Mesenchymal stem cell (in vitro differentiated cells and primary cell): Measurements from ENCODE around the gene LIPJ.

Source experiments
- DNase-seq: peaks from one replicate; pipeline ENCODE4 v3.0.0-alpha.2; 2013
- H2AFZ ChIP-seq: one replicate; pipeline ENCODE4 v1.6.1; 2013; ENCODE audit warnings: low read depth, mild to moderate bottlenecking, control low read depth, inconsistent platforms, low read length, moderate library complexity
- H2AK5ac ChIP-seq: 2 replicates; pipeline ENCODE4 v1.6.1; 2013; ENCODE audit warnings: low read length, moderate library complexity, mild to moderate bottlenecking, inconsistent platforms; ENCODE audit not compliant: severe bottlenecking
- H2BK120ac ChIP-seq: one replicate; pipeline ENCODE4 v1.6.1; 2013; ENCODE audit warnings: low read depth, mild to moderate bottlenecking, inconsistent platforms, low read length, moderate library complexity
- H2BK12ac ChIP-seq, 2 experiments: one replicate each; pipeline ENCODE4 v1.6.1; 2013; ENCODE audit warnings: inconsistent platforms in 2 of 2, low read length in 2 of 2, mild to moderate bottlenecking in 2 of 2, moderate library complexity in 2 of 2, control low read depth in 1 of 2
- H2BK15ac ChIP-seq: one replicate; pipeline ENCODE4 v1.6.1; 2013; ENCODE audit warnings: mild to moderate bottlenecking, low read depth, inconsistent platforms; ENCODE audit not compliant: poor library complexity, severe bottlenecking
- H2BK5ac ChIP-seq: 2 replicates; pipeline ENCODE4 v1.6.1; 2013; ENCODE audit warnings: low read depth, mild to moderate bottlenecking, low read length, control low read depth, inconsistent platforms; ENCODE audit not compliant: poor library complexity, severe bottlenecking
- H3K14ac ChIP-seq, 2 experiments: one replicate each; pipeline ENCODE4 v1.6.1; 2013; ENCODE audit warnings: inconsistent platforms in 2 of 2, low read length in 2 of 2, control low read depth in 1 of 2, mild to moderate bottlenecking in 1 of 2, moderate library complexity in 1 of 2
- H3K18ac ChIP-seq, 2 experiments: one replicate each; pipeline ENCODE4 v1.6.1; 2013; ENCODE audit warnings: inconsistent platforms in 2 of 2, low read length in 2 of 2, control low read depth in 1 of 2, low read depth in 1 of 2, mild to moderate bottlenecking in 1 of 2
- H3K23ac ChIP-seq, 2 experiments: one replicate each; pipeline ENCODE4 v1.6.1; 2013; ENCODE audit warnings: inconsistent platforms in 2 of 2, low read length in 2 of 2, mild to moderate bottlenecking in 2 of 2, moderate library complexity in 2 of 2, control low read depth in 1 of 2
- H3K27ac ChIP-seq: 2 replicates; pipeline ENCODE4 v1.5.1; 2013; ENCODE audit warnings: mild to moderate bottlenecking, moderate library complexity, low read length, control low read depth, inconsistent platforms; ENCODE audit not compliant: poor library complexity, severe bottlenecking
- H3K27me3 ChIP-seq, 2 experiments: 2 replicates each; pipeline versions ENCODE4 v1.6.1 to v1.7.0; 2013; ENCODE audit warnings: low read length in 2 of 2, mild to moderate bottlenecking in 2 of 2, moderate library complexity in 2 of 2, control low read depth in 1 of 2, inconsistent platforms in 1 of 2; ENCODE audit not compliant: control insufficient read depth in 1 of 2, insufficient read depth in 1 of 2
- H3K36me3 ChIP-seq, 2 experiments: 2 replicates each; pipeline versions ENCODE4 v1.6.1 to v1.7.0; 2013; ENCODE audit warnings: low read length in 2 of 2, control low read depth in 1 of 2, inconsistent platforms in 1 of 2, low read depth in 1 of 2, mild to moderate bottlenecking in 1 of 2; ENCODE audit not compliant: insufficient read depth in 2 of 2, control insufficient read depth in 1 of 2
- H3K4ac ChIP-seq, 2 experiments: one replicate each; pipeline ENCODE4 v1.6.1; 2013; ENCODE audit warnings: inconsistent platforms in 2 of 2, low read length in 2 of 2, mild to moderate bottlenecking in 2 of 2, moderate library complexity in 2 of 2, control low read depth in 1 of 2, low read depth in 1 of 2
- H3K4me1 ChIP-seq: 2 replicates; pipeline ENCODE4 v1.6.1; 2013; ENCODE audit warnings: low read depth, low read length, control low read depth; ENCODE audit not compliant: control insufficient read depth, insufficient read depth
- H3K4me2 ChIP-seq: 2 replicates; pipeline ENCODE4 v1.6.1; 2013; ENCODE audit warnings: low read length, mild to moderate bottlenecking, inconsistent platforms; ENCODE audit not compliant: poor library complexity, severe bottlenecking
- H3K4me3 ChIP-seq, 2 experiments: 2 replicates each; pipeline versions ENCODE4 v1.5.1 to v1.7.0; 2013; ENCODE audit warnings: low read length in 2 of 2, mild to moderate bottlenecking in 2 of 2, control low read depth in 1 of 2, low read depth in 1 of 2; ENCODE audit not compliant: insufficient read depth in 1 of 2
- H3K79me1 ChIP-seq: replicated peaks from 2 replicates; pipeline ENCODE4 v1.6.1; 2013; ENCODE audit warnings: mild to moderate bottlenecking, control low read depth, low read length, inconsistent platforms; ENCODE audit not compliant: poor library complexity, severe bottlenecking
- H3K9ac ChIP-seq: 2 replicates; pipeline ENCODE4 v1.7.0; 2013; ENCODE audit warnings: mild to moderate bottlenecking, low read length, moderate library complexity
- H3K9me3 ChIP-seq: 2 replicates; pipeline ENCODE4 v1.7.0; 2013; ENCODE audit warnings: mild to moderate bottlenecking, low read length; ENCODE audit not compliant: control insufficient read depth
- H4K8ac ChIP-seq: one replicate; pipeline ENCODE4 v1.6.1; 2013; ENCODE audit warnings: inconsistent platforms, mild to moderate bottlenecking, low read length, moderate library complexity
- H4K91ac ChIP-seq: one replicate; pipeline ENCODE4 v1.6.1; 2013; ENCODE audit warnings: mild to moderate bottlenecking, low read length, inconsistent platforms
- WGBS: methylation state at CpG from one replicate; pipeline ENCODE4 v1.1.7; 2013; ENCODE audit warnings: mixed read lengths; 5-methylcytosine and 5-hydroxymethylcytosine counted together

LIPJ gene

DNA sequence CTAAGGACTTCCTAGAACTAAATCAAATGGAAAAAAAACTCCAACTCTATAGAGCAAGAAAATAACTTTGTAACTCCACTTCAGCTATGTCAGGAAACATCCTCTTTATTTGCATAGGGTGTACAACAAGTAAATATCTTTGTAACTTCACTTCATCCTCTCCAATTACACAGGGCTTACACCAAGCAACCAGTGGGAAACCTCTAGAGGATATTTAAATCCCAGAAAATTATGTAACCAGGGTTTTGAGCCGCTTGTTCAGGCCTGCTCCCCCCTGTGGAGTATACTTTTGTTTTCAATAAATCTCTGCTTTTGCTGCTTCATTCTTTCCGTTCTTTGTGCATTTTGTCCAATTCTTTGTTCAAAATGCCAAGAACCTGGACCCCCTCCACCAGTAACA is 22.2 kb downstream of the LIPJ start:
- Histone ChIP-seq H2BK15ac (no peak overlapping the region), H2BK120ac (no peak overlapping the region), H3K14ac (no peak overlapping the region), H2BK12ac (no peak overlapping the region), H3K79me1 (no peaks in the 10 kb centered on the region), H3K9me3 (no peaks in the 10 kb centered on the region), H2BK5ac (no peak overlapping the region), H3K18ac (no peak overlapping the region), H3K4me2 (no peak overlapping the region), H4K8ac (no peak overlapping the region), H3K23ac (no peak overlapping the region), H3K27me3 (no peaks in the 10 kb centered on the region), H3K4me1 (no peaks in the 10 kb centered on the region), H4K91ac (no peak overlapping the region), H2AK5ac (no peak overlapping the region), H3K4ac (no peak overlapping the region), H3K36me3 (no peaks in the 10 kb centered on the region), H3K4me3 (no peak overlapping the region), H2AFZ (no peak overlapping the region), H3K9ac (no peak overlapping the region), H3K27ac (no peak overlapping the region)
- DNase-seq = no peak
- WGBS = 89% methylated on average over 1 of the region's 2 CpGs

GRCh38 chr10:88616250-88616977 is 29.9 kb downstream of the LIPJ start:
- 88% methylated on average over 18 of the region's 18 CpGs for WGBS
- Histone ChIP-seq H2BK5ac (no peak overlapping the region), H3K4me2 (no peak overlapping the region), H3K4me3 (no peak overlapping the region), H3K9me3 (no peaks in the 10 kb centered on the region), H2BK15ac (no peak overlapping the region), H2AFZ (no peak overlapping the region), H4K8ac (no peak overlapping the region), H3K4ac (no peak overlapping the region), H3K23ac (no peak overlapping the region), H3K4me1 (no peaks in the 10 kb centered on the region), H3K27me3 (no peaks in the 10 kb centered on the region), H3K18ac (no peak overlapping the region), H3K9ac (no peak overlapping the region), H3K14ac (no peak overlapping the region), H3K36me3 (no peaks in the 10 kb centered on the region), H2BK120ac (no peak overlapping the region), H2BK12ac (no peak overlapping the region), H4K91ac (no peak overlapping the region), H3K27ac (no peak overlapping the region), H3K79me1 (no peaks in the 10 kb centered on the region), H2AK5ac (no peak overlapping the region)
- no peak for DNase-seq

GRCh38 chr10:88617772-88618300 is 31.3 kb downstream of the LIPJ start:
- whole genome bisulfite sequencing = no CpG with 5 or more reads among the region's 1 CpG
- H2BK12ac ChIP-seq = no peak overlapping the region

GRCh38 chr10:88618496-88618895 is 31.9 kb downstream of the LIPJ start:
- Histone ChIP-seq H2BK15ac (no peak overlapping the region), H3K9me3 (no peaks in the 10 kb centered on the region), H3K4ac (no peak overlapping the region), H4K91ac (no peak overlapping the region), H3K23ac (no peak overlapping the region), H4K8ac (no peak overlapping the region), H2BK120ac (no peak overlapping the region), H2AK5ac (no peak overlapping the region), H3K14ac (no peak overlapping the region), H2BK5ac (no peak overlapping the region), H3K9ac (no peak overlapping the region), H3K4me2 (no peak overlapping the region), H3K27me3 (no peaks in the 10 kb centered on the region), H3K27ac (no peak overlapping the region), H3K4me1 (no peaks in the 10 kb centered on the region), H3K4me3 (no peak overlapping the region), H3K79me1 (no peaks in the 10 kb centered on the region), H2AFZ (no peak overlapping the region), H3K18ac (no peak overlapping the region), H3K36me3 (no peaks in the 10 kb centered on the region), H2BK12ac (no peak overlapping the region)
- WGBS = 57% methylated on average over 1 of the region's 1 CpG
- no peak for DNase-seq

More at GRCh38 chr10:88617772-88618300, 31.3 kb downstream of the LIPJ start:
- no peak overlapping the region for H2AFZ ChIP-seq
- no peak overlapping the region for H3K9ac ChIP-seq
- H3K9me3 ChIP-seq = no peaks in the 10 kb centered on the region
- no peak overlapping the region for H3K4ac ChIP-seq
- no peak overlapping the region for H4K91ac ChIP-seq
- no peak overlapping the region for H2BK120ac ChIP-seq
- DNase-seq = no peak
- H3K27ac ChIP-seq = no peak overlapping the region
- H3K36me3 ChIP-seq = no peaks in the 10 kb centered on the region
- H4K8ac ChIP-seq = no peak overlapping the region
- no peak overlapping the region for H2AK5ac ChIP-seq
- no peak overlapping the region for H3K23ac ChIP-seq
- H3K14ac ChIP-seq = no peak overlapping the region
- H3K4me1 ChIP-seq = no peaks in the 10 kb centered on the region
- no peak overlapping the region for H2BK15ac ChIP-seq
- no peaks in the 10 kb centered on the region for H3K27me3 ChIP-seq
- no peak overlapping the region for H2BK5ac ChIP-seq
- no peak overlapping the region for H3K4me2 ChIP-seq
- H3K18ac ChIP-seq = no peak overlapping the region
- no peaks in the 10 kb centered on the region for H3K79me1 ChIP-seq
- H3K4me3 ChIP-seq = no peak overlapping the region
